Measurements from ENCODE around the gene AGBL4.

GRCh38 chr1:48718705-48719104 is 1305.0 kb downstream of the AGBL4 start:
- TF ChIP-seq YY1 (IDR thresholded peaks at IDR 0.05; ENCODE audit: borderline replicate concordance in 1 of 3, control insufficient read depth in 1 of 3, extremely low read depth in 1 of 3, insufficient read depth in 3 of 3, insufficient read length in 1 of 3, insufficient replicate concordance in 2 of 3, low read depth in 1 of 3, low read length in 2 of 3): no peak
- TF ChIP-seq ZNF512 (tag; IDR thresholded peaks at IDR 0.05): no peak
